Measurements from ENCODE around the gene DMAC1.

DMAC1 gene

DNA sequence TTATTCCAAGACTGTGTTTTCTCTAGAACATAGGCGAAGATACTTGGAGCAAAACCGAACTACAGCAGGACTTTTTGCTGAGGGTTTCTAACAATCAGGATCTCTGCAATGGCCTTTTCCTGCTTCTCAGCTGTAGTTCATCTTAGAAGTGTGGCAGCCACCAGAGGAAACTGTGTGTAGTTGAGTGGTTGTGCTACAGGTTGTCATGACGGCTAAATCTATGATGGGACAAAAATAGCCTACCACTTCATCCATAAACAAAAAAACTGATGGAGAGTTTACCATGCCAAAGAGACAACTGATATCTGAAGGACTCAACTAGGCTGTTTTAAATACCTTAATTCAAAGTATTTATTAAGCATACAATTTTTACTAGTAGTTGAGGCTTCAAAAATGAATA is 28.2 kb upstream of the DMAC1 start:
- DNase-seq (ENCODE audit: low read depth): no peak
- no peak overlapping the region for H3K4me3 ChIP-seq (replicated peaks; ENCODE audit: low read depth, low read length)
- no peak for TF ChIP-seq CTCF (IDR thresholded peaks at IDR 0.05; ENCODE audit: low read length, missing control alignments)

DNA sequence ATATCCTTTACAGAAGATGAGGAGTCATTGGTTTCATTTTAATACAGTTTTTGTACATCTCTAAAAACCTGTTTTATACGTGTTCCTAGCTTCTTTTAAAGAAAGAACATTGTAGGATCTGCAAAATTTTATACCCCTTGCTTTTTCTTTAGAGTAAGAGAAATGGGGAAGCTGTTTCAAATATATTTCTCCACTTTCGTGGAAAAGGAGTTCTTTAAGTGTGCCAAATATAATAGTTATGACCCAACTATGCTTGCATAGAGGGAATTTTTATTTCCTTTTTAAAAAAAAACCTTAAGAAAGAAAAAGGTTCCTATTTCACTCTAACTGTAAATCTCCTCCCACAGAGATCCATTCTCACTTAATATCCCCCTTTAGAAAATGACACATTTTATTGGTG is 27.5 kb upstream of the DMAC1 start:
- no peak for TF ChIP-seq CTCF (IDR thresholded peaks at IDR 0.05; ENCODE audit: low read length, missing control alignments)
- DNase-seq (ENCODE audit: low read depth): no peak
- no peak overlapping the region for H3K4me3 ChIP-seq (replicated peaks; ENCODE audit: low read depth, low read length)

- DNase-seq (ENCODE audit: low read depth): no peak
- TF ChIP-seq CTCF (IDR thresholded peaks at IDR 0.05; ENCODE audit: low read length, missing control alignments): no peak
- no peak overlapping the region for H3K4me3 ChIP-seq (replicated peaks; ENCODE audit: low read depth, low read length)
Measured at GRCh38 chr9:7823651-7824050, 24.1 kb upstream of the DMAC1 start.

DNA sequence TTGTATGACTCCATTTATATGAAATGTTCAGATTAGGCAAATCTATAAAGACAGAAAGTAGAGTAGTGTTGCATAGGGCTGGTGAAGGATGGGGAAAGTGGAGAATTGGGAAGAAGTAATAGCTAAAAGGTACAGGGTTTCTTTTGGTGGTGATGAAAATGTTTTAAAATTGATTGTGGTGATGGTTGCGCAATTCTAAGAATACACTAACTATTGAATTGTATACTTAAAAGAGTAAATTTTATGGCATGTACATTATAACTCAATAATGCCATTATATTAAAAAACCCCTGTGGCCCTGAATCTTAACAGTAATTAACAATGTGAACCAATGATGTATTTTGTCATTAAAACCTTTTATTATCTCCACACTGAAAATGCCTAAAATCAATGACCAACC is 20.4 kb upstream of the DMAC1 start:
- H3K4me3 ChIP-seq (replicated peaks; ENCODE audit: low read depth, low read length): no peak overlapping the region
- no peak for TF ChIP-seq CTCF (IDR thresholded peaks at IDR 0.05; ENCODE audit: low read length, missing control alignments)
- no peak for DNase-seq (ENCODE audit: low read depth)

DNA sequence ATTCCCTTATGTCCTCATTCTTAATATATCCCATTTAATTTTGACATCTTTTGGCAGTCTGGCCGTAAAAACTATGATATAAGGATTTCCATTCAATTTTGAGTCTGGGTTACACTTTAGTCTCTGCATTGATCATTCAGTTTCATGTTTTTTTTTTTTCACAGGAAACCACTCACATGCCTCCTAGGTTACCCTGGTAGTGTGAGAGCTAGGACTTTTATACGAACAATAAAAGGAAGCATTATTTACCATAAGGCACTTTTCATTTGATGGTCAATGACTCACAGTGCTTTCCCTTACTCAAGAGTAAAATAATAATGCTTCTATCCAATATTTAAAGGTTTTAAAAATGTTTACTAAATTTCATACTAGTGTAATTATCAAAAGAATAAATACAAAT is 16.4 kb upstream of the DMAC1 start:
- no peak overlapping the region for H3K4me3 ChIP-seq (replicated peaks; ENCODE audit: low read depth, low read length)
- DNase-seq (ENCODE audit: low read depth): no peak
- TF ChIP-seq CTCF (IDR thresholded peaks at IDR 0.05; ENCODE audit: low read length, missing control alignments): no peak

- no peak for TF ChIP-seq CTCF (IDR thresholded peaks at IDR 0.05; ENCODE audit: low read length, missing control alignments)
- H3K4me3 ChIP-seq (replicated peaks; ENCODE audit: low read depth, low read length): no peak overlapping the region
- DNase-seq (ENCODE audit: low read depth): no peak
Measured at GRCh38 chr9:7813030-7813429, 13.5 kb upstream of the DMAC1 start.

DNA sequence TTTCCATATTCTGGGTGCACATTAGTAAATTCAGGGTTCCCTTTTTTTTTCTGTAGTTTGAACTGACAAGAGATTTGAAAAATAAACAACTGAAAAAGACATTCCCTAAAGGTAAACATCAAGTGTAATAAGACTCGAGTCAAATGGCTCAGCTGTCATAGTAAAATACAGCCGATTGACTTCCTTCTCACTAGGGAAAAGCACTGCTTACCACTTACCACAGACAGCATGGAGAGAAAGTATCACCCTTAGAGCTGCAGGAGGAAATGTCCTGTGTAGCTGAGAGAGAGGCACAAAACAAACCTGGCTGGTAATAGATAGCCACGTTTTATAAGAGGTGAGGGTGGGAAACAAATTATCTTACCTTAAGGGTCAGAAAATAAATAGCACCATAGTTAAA is 12.1 kb upstream of the DMAC1 start:
- H3K4me3 ChIP-seq (replicated peaks; ENCODE audit: low read depth, low read length): no peak overlapping the region
- no peak for DNase-seq (ENCODE audit: low read depth)
- TF ChIP-seq CTCF (IDR thresholded peaks at IDR 0.05; ENCODE audit: low read length, missing control alignments): no peak
